Natural killer cell (primary cell): ENCODE measurements around the gene BICC1. TPM values are rescaled to one million over a fixed set of nuclear protein-coding genes. Genes with fewer than 3 reads are reported as not detected.

Source experiments
- ATAC-seq, 3 donors: fragments of 150-1000 bp in 2 of 3; fragments of 200-7000 bp in 1 of 3; cut with Tn5 transposase; 1 replicate in 1 of 3; 2 replicates in 2 of 3; pipeline ENCODE4 v1.10.0; 2021; ENCODE audit warnings: mild to moderate bottlenecking in 2 of 3, moderate library complexity in 2 of 3
- DNase-seq, 2 donors: peaks; one replicate each; pipeline versions ENCODE4 v3.0.0 to v3.0.0-alpha.2; 2013 to 2021; ENCODE audit warnings: mixed read lengths in 1 of 2
- H3K27ac ChIP-seq: one replicate; pipeline ENCODE4 v1.5.1; 2013; ENCODE audit warnings: mild to moderate bottlenecking, low read length
- H3K27me3 ChIP-seq: one replicate; pipeline ENCODE4 v1.6.1; 2013; ENCODE audit warnings: low read length; ENCODE audit not compliant: control insufficient read depth, insufficient read depth
- H3K36me3 ChIP-seq: one replicate; pipeline ENCODE4 v1.6.1; 2013; ENCODE audit warnings: low read length; ENCODE audit not compliant: control insufficient read depth, insufficient read depth
- H3K4me1 ChIP-seq: one replicate; pipeline ENCODE4 v1.6.1; 2013; ENCODE audit warnings: low read length; ENCODE audit not compliant: control insufficient read depth, insufficient read depth
- H3K4me3 ChIP-seq: one replicate; pipeline ENCODE4 v1.5.1; 2013; ENCODE audit warnings: low read length
- H3K9me3 ChIP-seq: one replicate; pipeline ENCODE4 v1.6.1; 2013; ENCODE audit warnings: low read length; ENCODE audit not compliant: control insufficient read depth, insufficient read depth
- H3K27ac Mint-ChIP-seq, 2 donors: one replicate each; pipeline ENCODE4 v1.8.0; 2022; ENCODE audit warnings: mild to moderate bottlenecking in 2 of 2, mixed read lengths in 2 of 2, moderate library complexity in 1 of 2
- H3K27me3 Mint-ChIP-seq, 2 donors: one replicate each; pipeline ENCODE4 v1.8.0; 2022; ENCODE audit warnings: low read depth in 2 of 2, mixed read lengths in 2 of 2
- H3K36me3 Mint-ChIP-seq: one replicate; pipeline ENCODE4 v1.8.0; 2022; ENCODE audit warnings: mixed read lengths
- H3K4me1 Mint-ChIP-seq, 2 donors: one replicate each; pipeline ENCODE4 v1.8.0; 2022; ENCODE audit warnings: mixed read lengths in 2 of 2
- H3K4me3 Mint-ChIP-seq: one replicate; pipeline ENCODE4 v1.8.0; 2022; ENCODE audit warnings: mild to moderate bottlenecking, moderate library complexity, mixed read lengths
- H3K9me3 Mint-ChIP-seq, 2 donors: one replicate each; pipeline ENCODE4 v1.8.0; 2022; ENCODE audit warnings: mixed read lengths in 2 of 2
- WGBS: methylation state at CpG from one replicate; pipeline ENCODE4 v1.1.7; 2013; ENCODE audit warnings: missing lambda C conversion rate; ENCODE audit not compliant: insufficient coverage; 5-methylcytosine and 5-hydroxymethylcytosine counted together
- intact Hi-C: fragments of 100-400 bp; cut with micrococcal nuclease; formaldehyde crosslinking; loops from one replicate; pipeline ENCODE4 v1.14.2; 2022
- total RNA-seq, 4 donors: library from RNA; stranded (reverse); fragments of 120-200 nt in 1 of 4; gene quantifications; one replicate each; pipeline versions ENCODE4 v1.2.3 to v1.2.4, GENCODE V29; 2013 to 2022
- TF ChIP-seq, protein P1 (sequence below): fragments of 200-600 bp; IDR thresholded peaks from one replicate; pipeline ENCODE4 v1.8.0; 2022; ENCODE audit warnings: antibody characterized with exemption

BICC1 gene
- total RNA-seq, 3 donors from 2014 or later (not counting 1 experiment from before 2014, with no cell fraction given), result 0.14 TPM; not detected in 2

DNA sequence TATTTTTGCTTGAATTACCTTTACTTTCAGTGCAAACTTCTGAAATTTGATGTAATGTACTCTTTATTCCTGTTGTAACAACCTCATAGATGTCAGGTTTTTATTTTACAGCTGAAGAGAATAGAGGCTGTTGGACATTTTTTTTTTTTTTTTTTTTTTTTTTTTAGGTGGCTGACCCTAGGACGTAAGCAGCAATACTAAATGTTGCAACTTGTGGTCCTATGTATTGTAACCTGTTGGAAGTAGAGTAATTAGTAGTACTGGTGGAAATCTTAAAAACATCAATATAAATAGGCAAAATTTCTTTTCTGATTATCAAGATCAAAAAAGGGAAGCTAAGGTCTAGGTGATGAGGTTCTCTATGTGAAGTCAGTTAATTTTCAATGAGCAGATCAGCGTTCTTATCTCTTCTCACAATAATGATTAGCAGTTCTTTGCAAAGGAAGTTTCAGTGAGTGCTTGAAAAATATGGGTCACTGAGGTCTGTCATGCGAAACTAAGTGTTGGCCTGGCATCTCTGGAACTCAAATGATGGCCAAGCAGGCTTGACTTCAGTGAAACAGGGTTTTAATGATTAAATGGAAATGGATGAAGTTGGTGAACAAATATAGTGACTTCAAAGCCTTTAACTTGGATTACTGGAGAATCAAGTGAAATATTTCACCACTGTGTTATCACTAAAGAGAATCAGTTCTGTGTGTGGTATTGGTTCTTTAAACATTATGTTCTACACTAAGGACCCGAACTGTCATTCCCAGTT lies 42.7 kb downstream of the BICC1 start:
- no peaks in the 10 kb centered on the region for H3K27me3 ChIP-seq
- no peak overlapping the region for H3K4me3 ChIP-seq
- Mint-ChIP-seq H3K4me1 (no peaks in the 10 kb centered on the region), H3K27ac (no peak overlapping the region), H3K4me3 (no peak overlapping the region), H3K27me3 (no peaks in the 10 kb centered on the region), H3K36me3 (peaks cover 10% of the 10 kb centered on the region), H3K9me3 (peaks cover 2 to 17% of the 10 kb centered on the region in 2 donors)
- H3K9me3 ChIP-seq, result no peaks in the 10 kb centered on the region
- 45% methylated on average over 1 of the region's 4 CpGs for WGBS
- intact Hi-C loops, result no loop called here
- no peaks in the 10 kb centered on the region for H3K4me1 ChIP-seq
- no peaks in the 10 kb centered on the region for H3K36me3 ChIP-seq
- no peak for DNase-seq
- ATAC-seq, result no peak
- H3K27ac ChIP-seq, result no peak overlapping the region
- TF ChIP-seq, protein P1, sequence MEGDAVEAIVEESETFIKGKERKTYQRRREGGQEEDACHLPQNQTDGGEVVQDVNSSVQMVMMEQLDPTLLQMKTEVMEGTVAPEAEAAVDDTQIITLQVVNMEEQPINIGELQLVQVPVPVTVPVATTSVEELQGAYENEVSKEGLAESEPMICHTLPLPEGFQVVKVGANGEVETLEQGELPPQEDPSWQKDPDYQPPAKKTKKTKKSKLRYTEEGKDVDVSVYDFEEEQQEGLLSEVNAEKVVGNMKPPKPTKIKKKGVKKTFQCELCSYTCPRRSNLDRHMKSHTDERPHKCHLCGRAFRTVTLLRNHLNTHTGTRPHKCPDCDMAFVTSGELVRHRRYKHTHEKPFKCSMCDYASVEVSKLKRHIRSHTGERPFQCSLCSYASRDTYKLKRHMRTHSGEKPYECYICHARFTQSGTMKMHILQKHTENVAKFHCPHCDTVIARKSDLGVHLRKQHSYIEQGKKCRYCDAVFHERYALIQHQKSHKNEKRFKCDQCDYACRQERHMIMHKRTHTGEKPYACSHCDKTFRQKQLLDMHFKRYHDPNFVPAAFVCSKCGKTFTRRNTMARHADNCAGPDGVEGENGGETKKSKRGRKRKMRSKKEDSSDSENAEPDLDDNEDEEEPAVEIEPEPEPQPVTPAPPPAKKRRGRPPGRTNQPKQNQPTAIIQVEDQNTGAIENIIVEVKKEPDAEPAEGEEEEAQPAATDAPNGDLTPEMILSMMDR, result no peak

- no peaks in the 10 kb centered on the region for H3K36me3 ChIP-seq
- H3K4me3 ChIP-seq, result no peak overlapping the region
- intact Hi-C loops, result no loop called here
- DNase-seq (no peak), ATAC-seq (no peak)
- no CpG with 5 or more reads among the region's 2 CpGs for WGBS
- Mint-ChIP-seq H3K27me3 (no peaks in the 10 kb centered on the region), H3K4me3 (no peak overlapping the region), H3K9me3 (peaks cover 4 to 17% of the 10 kb centered on the region in 2 donors), H3K4me1 (no peaks in the 10 kb centered on the region), H3K27ac (no peak overlapping the region), H3K36me3 (peaks cover 10% of the 10 kb centered on the region)
- H3K4me1 ChIP-seq, result no peaks in the 10 kb centered on the region
- H3K27ac ChIP-seq, result no peak overlapping the region
- H3K9me3 ChIP-seq, result no peaks in the 10 kb centered on the region
- TF ChIP-seq, protein P1, result no peak
- no peaks in the 10 kb centered on the region for H3K27me3 ChIP-seq
Observed at GRCh38 chr10:58555930-58556311, 43.2 kb downstream of the BICC1 start.

DNA sequence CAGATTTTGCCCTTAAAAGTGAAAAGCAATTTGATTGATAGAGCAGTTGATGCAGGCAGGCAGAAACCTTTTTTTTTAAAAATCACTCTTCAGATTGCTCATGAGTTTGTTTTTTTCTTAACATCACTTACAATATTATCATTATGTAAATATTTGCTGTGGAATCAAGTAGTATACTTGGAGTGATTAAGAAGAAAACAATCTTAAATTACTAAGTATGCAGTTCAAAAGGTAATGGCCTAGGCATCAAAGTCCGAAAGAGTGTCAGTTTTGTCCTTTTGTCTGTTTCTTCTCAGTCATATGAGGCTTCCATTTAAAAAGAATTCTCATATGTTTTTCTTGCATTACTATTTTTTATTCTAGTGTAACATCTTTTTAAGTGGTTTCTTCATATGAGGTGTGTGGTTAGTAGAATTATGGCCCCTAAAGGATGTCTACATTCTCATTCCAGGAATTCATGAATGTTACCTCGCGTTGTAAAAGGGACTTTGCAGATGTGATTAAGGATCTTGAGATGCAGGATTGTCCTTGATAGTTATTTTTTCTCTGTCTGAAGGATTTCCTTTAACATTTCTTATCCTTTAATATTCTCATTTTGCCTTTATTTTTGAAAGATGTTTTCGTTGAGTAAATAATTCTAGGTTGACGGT lies 44.0 kb downstream of the BICC1 start:
- Histone ChIP-seq H3K4me3 (no peak overlapping the region), H3K27me3 (no peaks in the 10 kb centered on the region), H3K36me3 (no peaks in the 10 kb centered on the region), H3K9me3 (no peaks in the 10 kb centered on the region), H3K4me1 (no peaks in the 10 kb centered on the region), H3K27ac (no peak overlapping the region)
- intact Hi-C loops, result no loop called here
- TF ChIP-seq, protein P1, result no peak
- DNase-seq, result no peak
- H3K36me3 Mint-ChIP-seq, result peaks cover 15% of the 10 kb centered on the region
- WGBS, result 64% methylated on average over 5 of the region's 5 CpGs
- peaks cover 7 to 19% of the 10 kb centered on the region in 2 donors for H3K9me3 Mint-ChIP-seq
- no peaks in the 10 kb centered on the region for H3K27me3 Mint-ChIP-seq
- no peak overlapping the region for H3K4me3 Mint-ChIP-seq
- no peak overlapping the region for H3K27ac Mint-ChIP-seq
- no peaks in the 10 kb centered on the region for H3K4me1 Mint-ChIP-seq
- no peak for ATAC-seq
